ENCODE results near the gene CTBP2.

DNA sequence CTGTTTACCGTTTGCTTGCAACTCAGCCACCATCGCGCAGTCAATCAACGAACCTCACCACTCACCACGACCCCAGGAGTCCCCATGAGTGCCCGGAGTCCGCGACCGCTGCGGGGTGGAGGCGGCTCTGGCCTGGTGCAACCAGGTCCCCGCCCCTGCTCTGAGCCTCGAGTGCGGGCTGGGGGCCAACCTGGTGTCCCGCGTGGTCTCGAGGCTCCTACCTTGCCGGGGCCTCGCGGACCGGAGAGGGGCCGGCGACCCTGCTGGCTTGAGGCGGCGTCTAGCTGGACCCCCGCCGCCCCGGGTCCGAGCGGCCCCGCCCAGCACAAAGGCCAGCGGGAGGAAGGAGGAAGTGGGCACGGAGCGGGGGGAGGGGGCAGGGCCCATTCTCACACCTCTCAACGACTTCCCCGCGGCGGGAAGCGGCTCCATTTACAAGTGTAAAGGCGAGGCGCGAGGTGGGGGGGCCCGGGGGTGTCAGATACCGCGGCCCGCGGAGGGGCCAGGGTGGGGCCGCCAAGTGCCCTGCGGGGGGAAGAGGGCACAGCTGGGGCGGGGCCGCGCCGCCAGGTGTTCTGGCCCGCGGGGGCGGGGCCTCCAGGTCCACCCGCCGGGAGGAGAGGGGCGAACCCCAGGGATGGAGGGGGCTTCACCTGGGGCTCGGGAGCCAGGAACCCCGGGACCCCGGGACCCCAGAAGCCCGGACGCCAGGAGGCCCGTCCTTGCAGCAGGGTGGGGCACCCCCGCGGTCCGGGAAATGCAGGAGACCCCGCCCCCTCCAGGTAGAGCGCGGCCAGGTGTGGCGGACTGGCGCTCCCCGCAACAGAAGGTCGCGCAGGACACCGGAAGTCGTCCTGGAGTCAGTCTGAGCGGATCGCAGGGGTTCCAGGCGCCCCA lies 8.6 kb downstream of the CTBP2 start:
- no peak for TF ChIP-seq CTCF (conservative IDR thresholded peaks at IDR 0.05)
- no peak for TF ChIP-seq ZFX (IDR thresholded peaks at IDR 0.05)

Data from C4-2B (cell line).